ENCODE results near the gene ATP9B. TPM values are rescaled to one million over a fixed set of nuclear protein-coding genes. Genes with fewer than 3 reads are reported as not detected.

ATP9B gene
- total RNA-seq, 1 donor from 2014 or later, result 50.3 TPM

DNA sequence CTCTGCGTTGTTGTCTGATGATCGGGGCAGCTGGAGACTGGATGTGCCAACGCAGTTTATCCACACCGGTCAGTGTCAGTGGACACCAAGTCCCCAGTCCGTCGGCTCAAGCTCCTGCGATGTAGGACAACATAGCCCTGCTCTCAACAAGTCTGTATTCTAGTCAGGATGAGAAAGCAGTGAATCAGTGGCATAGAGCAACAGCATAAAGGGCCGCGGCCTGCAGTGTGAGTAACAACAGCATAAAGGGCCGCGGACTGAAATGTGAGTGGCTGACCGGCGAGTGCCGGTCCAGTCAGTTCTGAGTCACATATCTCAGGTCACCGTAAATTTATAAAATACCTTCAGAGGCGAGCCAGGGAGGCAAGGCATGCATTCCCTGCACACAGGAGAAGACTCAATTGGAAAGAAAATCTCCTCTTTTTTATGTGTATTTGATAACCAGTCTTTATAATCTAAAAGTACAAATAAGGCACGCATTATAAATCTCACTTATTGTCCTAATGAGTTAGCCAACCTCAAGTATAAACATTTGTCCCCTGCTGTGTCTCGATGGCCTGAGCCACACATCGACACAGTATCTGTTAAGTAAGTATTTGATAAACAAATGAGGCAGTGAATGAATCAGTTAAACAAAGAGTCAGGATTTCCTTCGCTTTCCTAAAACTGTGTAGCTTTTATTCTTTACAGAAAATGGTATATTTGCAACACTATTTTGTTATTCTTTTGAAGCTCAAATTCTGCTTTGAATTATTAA lies 292.8 kb downstream of the ATP9B start:
- Histone ChIP-seq H3K27me3 (no peaks in the 10 kb centered on the region), H3K9me3 (no peaks in the 10 kb centered on the region), H3K4me1 (no peaks in the 10 kb centered on the region), H3K27ac (no peak overlapping the region), H3K36me3 (peaks cover 0 to 32% of the 10 kb centered on the region in 2 donors), H3K4me3 (no peak overlapping the region)
- TF ChIP-seq, protein P1, sequence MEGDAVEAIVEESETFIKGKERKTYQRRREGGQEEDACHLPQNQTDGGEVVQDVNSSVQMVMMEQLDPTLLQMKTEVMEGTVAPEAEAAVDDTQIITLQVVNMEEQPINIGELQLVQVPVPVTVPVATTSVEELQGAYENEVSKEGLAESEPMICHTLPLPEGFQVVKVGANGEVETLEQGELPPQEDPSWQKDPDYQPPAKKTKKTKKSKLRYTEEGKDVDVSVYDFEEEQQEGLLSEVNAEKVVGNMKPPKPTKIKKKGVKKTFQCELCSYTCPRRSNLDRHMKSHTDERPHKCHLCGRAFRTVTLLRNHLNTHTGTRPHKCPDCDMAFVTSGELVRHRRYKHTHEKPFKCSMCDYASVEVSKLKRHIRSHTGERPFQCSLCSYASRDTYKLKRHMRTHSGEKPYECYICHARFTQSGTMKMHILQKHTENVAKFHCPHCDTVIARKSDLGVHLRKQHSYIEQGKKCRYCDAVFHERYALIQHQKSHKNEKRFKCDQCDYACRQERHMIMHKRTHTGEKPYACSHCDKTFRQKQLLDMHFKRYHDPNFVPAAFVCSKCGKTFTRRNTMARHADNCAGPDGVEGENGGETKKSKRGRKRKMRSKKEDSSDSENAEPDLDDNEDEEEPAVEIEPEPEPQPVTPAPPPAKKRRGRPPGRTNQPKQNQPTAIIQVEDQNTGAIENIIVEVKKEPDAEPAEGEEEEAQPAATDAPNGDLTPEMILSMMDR (IDR thresholded peaks at IDR 0.05), result no peak
- no peak for TF ChIP-seq POLR2AphosphoS5 (IDR thresholded peaks at IDR 0.05; ENCODE audit: insufficient read depth in 1 of 2, low read depth in 1 of 2)
- no peak for TF ChIP-seq POLR2A (IDR thresholded peaks at IDR 0.05)
- no peak for DNase-seq (ENCODE audit: extremely low spot score in 2 of 2)
- intact Hi-C loops (cut with DNase I), result no loop called here

DNA sequence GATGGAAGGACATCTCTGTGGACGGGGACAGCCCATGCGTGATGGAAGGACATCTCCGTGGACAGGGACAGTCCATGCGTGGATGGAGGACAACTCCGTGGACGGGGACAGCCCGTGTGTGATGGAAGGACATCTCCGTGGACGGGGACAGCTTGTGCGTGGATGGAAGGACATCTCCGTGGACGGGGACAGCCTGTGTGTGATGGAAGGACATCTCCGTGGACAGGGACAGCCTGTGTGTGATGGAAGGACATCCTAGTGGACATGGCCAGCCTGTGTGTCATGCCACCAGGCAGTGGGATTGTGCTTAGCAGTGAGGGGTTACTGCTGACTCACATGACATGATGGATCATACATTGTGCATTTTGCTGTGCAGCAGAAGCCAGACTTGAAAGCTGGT lies 296.5 kb downstream of the ATP9B start:
- TF ChIP-seq POLR2AphosphoS5 (IDR thresholded peaks at IDR 0.05; ENCODE audit: insufficient read depth in 1 of 2, low read depth in 1 of 2) (no peak), POLR2A (IDR thresholded peaks at IDR 0.05) (no peak)
- TF ChIP-seq, protein P1 (IDR thresholded peaks at IDR 0.05), result no peak
- intact Hi-C loops (cut with DNase I), result no loop called here
- no peak for DNase-seq (ENCODE audit: extremely low spot score in 2 of 2)
- Histone ChIP-seq H3K36me3 (peaks cover 0 to 15% of the 10 kb centered on the region in 2 donors), H3K27me3 (no peaks in the 10 kb centered on the region), H3K4me3 (no peak overlapping the region), H3K27ac (no peak overlapping the region), H3K4me1 (no peaks in the 10 kb centered on the region), H3K9me3 (no peaks in the 10 kb centered on the region)

DNA sequence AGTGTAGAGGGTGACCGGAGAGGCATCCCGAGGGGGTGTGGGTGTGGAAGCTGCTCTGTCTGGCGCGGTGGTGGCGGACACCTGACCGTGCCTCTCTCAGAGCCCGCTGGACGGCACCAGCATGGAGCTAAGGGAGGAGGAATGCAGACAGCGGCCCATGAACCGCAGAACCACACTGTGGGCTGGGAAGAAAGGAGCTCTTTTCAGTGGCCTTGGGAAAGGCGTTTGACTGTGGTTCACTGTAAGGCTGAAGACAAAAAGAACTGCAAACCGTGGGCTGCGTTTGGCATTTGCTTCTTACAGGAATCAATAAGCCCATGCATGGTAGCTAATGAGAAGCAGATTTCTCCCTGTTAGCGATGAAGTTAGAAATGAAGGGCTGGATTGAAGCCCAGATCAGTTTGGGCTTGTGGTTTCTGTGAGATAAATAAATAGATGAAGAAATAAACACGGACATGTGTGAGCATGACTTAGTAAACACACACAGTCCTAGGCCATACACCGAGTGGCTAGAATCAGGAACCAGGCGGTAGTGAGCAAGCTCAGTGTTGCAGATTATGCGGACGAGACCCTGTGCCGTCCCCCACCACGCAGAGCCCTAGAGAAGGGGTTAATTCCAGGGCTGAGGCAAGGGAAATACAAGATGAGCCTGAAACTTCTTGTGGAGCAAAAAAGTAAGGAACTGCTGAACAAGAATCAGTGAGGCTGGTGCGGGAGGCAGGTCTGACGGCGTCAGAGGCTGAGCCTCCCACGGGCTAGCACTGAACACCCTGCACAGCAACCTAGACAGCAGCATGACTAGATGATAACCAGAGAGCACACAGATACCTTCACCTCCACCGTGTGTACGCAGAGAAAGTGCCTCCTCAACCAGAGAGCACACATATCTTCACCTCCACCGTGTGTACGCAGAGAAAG lies 297.2 kb downstream of the ATP9B start:
- intact Hi-C loops (cut with DNase I), result no loop called here
- TF ChIP-seq POLR2A (IDR thresholded peaks at IDR 0.05), result no peak
- TF ChIP-seq POLR2AphosphoS5 (IDR thresholded peaks at IDR 0.05; ENCODE audit: insufficient read depth in 1 of 2, low read depth in 1 of 2), result no peak
- TF ChIP-seq, protein P1 (IDR thresholded peaks at IDR 0.05), result no peak
- H3K9me3 ChIP-seq, result no peaks in the 10 kb centered on the region
- H3K27ac ChIP-seq, result no peak overlapping the region
- H3K27me3 ChIP-seq, result no peaks in the 10 kb centered on the region
- no peak for DNase-seq (ENCODE audit: extremely low spot score in 2 of 2)
- peaks cover 0 to 10% of the 10 kb centered on the region in 2 donors for H3K36me3 ChIP-seq
- no peaks in the 10 kb centered on the region for H3K4me1 ChIP-seq
- H3K4me3 ChIP-seq, result no peak overlapping the region

DNA sequence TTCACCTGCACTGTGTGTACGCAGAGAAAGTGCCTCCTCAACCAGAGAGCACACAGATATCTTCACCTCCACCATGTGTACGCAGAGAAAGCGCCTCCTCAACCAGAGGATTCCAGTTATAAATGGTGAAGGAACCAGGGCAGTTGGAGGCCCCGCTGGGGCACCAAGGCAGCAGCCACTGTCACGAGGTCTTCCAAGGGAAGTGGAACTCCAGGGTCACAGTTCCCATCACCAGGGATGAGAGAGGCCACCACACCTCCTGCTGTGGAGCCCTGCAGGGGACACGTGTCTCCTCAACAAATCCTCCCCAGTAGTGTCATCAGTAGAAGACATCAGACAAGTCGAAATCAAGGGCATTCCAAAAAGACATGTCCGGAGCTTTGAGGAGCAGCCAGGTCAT lies 298.3 kb downstream of the ATP9B start:
- DNase-seq (ENCODE audit: extremely low spot score in 2 of 2), result no peak
- no peak overlapping the region for H3K4me3 ChIP-seq
- intact Hi-C loops (cut with DNase I), result no loop called here
- H3K4me1 ChIP-seq, result no peaks in the 10 kb centered on the region
- no peak for TF ChIP-seq POLR2A (IDR thresholded peaks at IDR 0.05)
- no peak overlapping the region for H3K27ac ChIP-seq
- no peaks in the 10 kb centered on the region for H3K27me3 ChIP-seq
- H3K9me3 ChIP-seq, result no peaks in the 10 kb centered on the region
- H3K36me3 ChIP-seq, result peaks cover 0 to under 1% of the 10 kb centered on the region in 2 donors

DNA sequence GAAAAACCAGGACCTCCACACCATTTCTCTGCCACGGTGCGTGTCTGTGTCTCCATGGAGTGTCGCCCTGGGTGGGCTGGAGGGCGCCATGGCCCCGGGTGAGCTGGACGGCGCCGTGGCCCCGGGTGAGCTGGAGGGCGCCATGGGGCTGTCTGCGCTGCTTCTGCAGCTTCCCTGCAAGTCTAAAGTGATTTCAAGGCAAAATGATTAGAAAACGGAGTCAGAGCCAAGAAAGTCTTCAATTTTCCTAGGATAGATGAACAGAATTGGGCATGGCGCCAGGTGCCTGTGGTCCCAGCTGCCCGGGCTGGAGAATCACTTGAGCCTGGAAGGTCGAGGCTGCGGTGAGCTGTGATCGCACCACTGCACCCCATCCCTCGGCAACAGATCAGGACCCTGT lies 298.8 kb downstream of the ATP9B start:
- no peak for DNase-seq (ENCODE audit: extremely low spot score in 2 of 2)
- no peaks in the 10 kb centered on the region for H3K27me3 ChIP-seq
- TF ChIP-seq, protein P1 (IDR thresholded peaks at IDR 0.05), result no peak
- TF ChIP-seq POLR2AphosphoS5 (IDR thresholded peaks at IDR 0.05; ENCODE audit: insufficient read depth in 1 of 2, low read depth in 1 of 2), result no peak
- TF ChIP-seq POLR2A (IDR thresholded peaks at IDR 0.05), result no peak
- H3K36me3 ChIP-seq, result no peaks in the 10 kb centered on the region
- no peaks in the 10 kb centered on the region for H3K4me1 ChIP-seq
- H3K27ac ChIP-seq, result no peak overlapping the region
- intact Hi-C loops (cut with DNase I), result no loop called here
- H3K4me3 ChIP-seq, result no peak overlapping the region
- no peaks in the 10 kb centered on the region for H3K9me3 ChIP-seq

All from vagina (tissue), 2 donors.